ENCODE measurements around the gene THRB. TPM values are rescaled to one million over a fixed set of nuclear protein-coding genes. Genes with fewer than 3 reads are reported as not detected.

The THRB gene
- total and polyA plus RNA-seq, 4 experiments from 2014 or later = 0.03 TPM; not detected in 3

DNA sequence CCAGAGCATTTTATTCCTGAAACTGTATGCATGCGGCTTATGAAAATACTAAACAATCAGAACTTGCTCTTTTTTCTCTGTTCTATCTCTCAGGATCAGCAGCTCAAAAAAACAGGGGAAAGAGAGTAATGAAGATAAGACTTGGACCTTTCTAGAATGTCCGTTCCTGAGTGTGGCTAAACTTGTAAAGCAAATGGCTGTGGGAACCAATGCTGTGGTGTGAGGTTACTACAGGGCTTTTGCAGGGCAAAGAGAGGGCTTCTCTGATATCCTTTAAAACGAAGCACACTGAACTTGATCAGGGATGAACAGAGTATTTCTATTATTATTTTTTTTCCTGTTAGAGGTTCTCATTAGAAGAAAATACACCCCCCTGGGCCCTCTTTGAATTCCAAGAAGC lies 223.4 kb downstream of the THRB start:
- intact Hi-C loops (cut with micrococcal nuclease) = no loop called here
- no peaks in the 10 kb centered on the region for H3K4me1 Mint-ChIP-seq
- H3K27ac ChIP-seq (ENCODE audit: low read depth, low read length) = no peak overlapping the region
- no peak overlapping the region for H3K27ac Mint-ChIP-seq
- ChIA-PET CTCF (ENCODE audit: partially characterized antibody) (no interaction called here), POLR2A (ENCODE audit: partially characterized antibody) (no interaction called here)
- H3K36me3 Mint-ChIP-seq = no peaks in the 10 kb centered on the region
- H3K4me3 ChIP-seq (ENCODE audit: low read length in 2 of 2) = no peak overlapping the region
- H3K27me3 ChIP-seq (ENCODE audit: insufficient read depth, low read length) = no peaks in the 10 kb centered on the region
- H3K27me3 Mint-ChIP-seq = peaks cover 2 to 4% of the 10 kb centered on the region in 2 donors
- H3K4me1 ChIP-seq (ENCODE audit: insufficient read depth, low read length) = no peaks in the 10 kb centered on the region
- no peak for DNase-seq
- peaks cover 0 to 3% (median 0%) of the 10 kb centered on the region in 8 donors for H3K9me3 Mint-ChIP-seq
- H3K36me3 ChIP-seq (ENCODE audit: insufficient read depth, low read length) = no peaks in the 10 kb centered on the region
- no peak overlapping the region for H3K4me3 Mint-ChIP-seq
- no peaks in the 10 kb centered on the region for H3K9me3 ChIP-seq (ENCODE audit: control insufficient read depth in 1 of 2, low read length in 2 of 2)

DNA sequence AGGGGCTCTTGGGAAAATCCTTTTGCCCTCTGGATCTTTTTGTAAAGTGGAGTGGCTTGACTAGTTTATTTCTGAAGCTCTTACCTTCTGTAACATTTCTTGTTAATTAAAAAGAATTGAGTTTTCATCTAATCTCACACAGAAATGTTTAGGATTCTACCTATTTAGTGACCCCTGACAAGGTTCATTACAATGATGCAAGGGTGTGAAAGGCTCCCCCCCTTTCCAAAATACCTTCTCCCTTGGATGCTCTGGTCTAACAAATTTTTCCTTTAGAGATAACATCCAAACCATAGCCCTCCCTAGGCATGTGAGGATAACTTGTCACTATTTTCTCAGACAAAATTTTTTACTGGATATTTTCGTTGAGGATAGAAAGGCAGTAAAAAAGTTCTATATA lies 223.9 kb downstream of the THRB start:
- no peaks in the 10 kb centered on the region for H3K4me1 ChIP-seq (ENCODE audit: insufficient read depth, low read length)
- no peak overlapping the region for H3K4me3 ChIP-seq (ENCODE audit: low read length in 2 of 2)
- no peak overlapping the region for H3K4me3 Mint-ChIP-seq
- DNase-seq = no peak
- no peak overlapping the region for H3K27ac ChIP-seq (ENCODE audit: low read depth, low read length)
- H3K36me3 Mint-ChIP-seq = no peaks in the 10 kb centered on the region
- H3K4me1 Mint-ChIP-seq = no peaks in the 10 kb centered on the region
- no peaks in the 10 kb centered on the region for H3K9me3 ChIP-seq (ENCODE audit: control insufficient read depth in 1 of 2, low read length in 2 of 2)
- CTCF ChIA-PET (ENCODE audit: partially characterized antibody) = no interaction called here
- intact Hi-C loops (cut with micrococcal nuclease) = no loop called here
- no peaks in the 10 kb centered on the region for H3K27me3 ChIP-seq (ENCODE audit: insufficient read depth, low read length)
- peaks cover 2 to 4% of the 10 kb centered on the region in 2 donors for H3K27me3 Mint-ChIP-seq
- H3K36me3 ChIP-seq (ENCODE audit: insufficient read depth, low read length) = no peaks in the 10 kb centered on the region
- peaks cover 0 to 4% (median 0%) of the 10 kb centered on the region in 8 donors for H3K9me3 Mint-ChIP-seq
- H3K27ac Mint-ChIP-seq = no peak overlapping the region
- POLR2A ChIA-PET (ENCODE audit: partially characterized antibody) = no interaction called here

DNA sequence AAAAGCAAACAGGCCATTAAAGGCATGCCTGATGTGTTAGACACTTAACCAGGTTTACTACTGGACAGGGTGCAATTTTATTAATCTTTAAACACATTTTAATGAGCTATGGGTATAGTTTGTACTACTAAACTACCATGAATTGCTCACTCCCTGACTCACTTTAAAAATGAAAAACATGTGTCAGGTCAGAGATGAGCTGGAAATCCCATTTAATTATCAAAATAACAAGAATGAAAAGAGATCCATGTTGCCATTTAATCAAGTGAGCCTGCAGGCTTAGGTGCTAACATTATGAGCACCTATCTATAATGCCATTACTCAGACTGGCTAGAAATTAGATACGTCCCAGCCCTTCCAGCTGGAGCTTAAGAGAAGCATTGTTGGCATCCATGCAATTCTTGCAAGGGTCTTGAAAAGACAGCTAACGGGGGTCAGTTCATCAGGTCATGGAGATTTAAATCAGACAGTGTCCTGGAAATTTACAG lies 224.4 kb downstream of the THRB start:
- no peak overlapping the region for H3K4me3 ChIP-seq (ENCODE audit: low read length in 2 of 2)
- no peak for DNase-seq
- no peak overlapping the region for H3K27ac Mint-ChIP-seq
- POLR2A ChIA-PET (ENCODE audit: partially characterized antibody) = no interaction called here
- H3K4me1 Mint-ChIP-seq = no peaks in the 10 kb centered on the region
- peaks cover 0 to 4% (median 0%) of the 10 kb centered on the region in 8 donors for H3K9me3 Mint-ChIP-seq
- intact Hi-C loops (cut with micrococcal nuclease) = no loop called here
- H3K27ac ChIP-seq (ENCODE audit: low read depth, low read length) = no peak overlapping the region
- no peaks in the 10 kb centered on the region for H3K9me3 ChIP-seq (ENCODE audit: control insufficient read depth in 1 of 2, low read length in 2 of 2)
- CTCF ChIA-PET (ENCODE audit: partially characterized antibody) = no interaction called here
- no peak overlapping the region for H3K4me3 Mint-ChIP-seq
- peaks cover under 1 to 3% of the 10 kb centered on the region in 2 donors for H3K27me3 Mint-ChIP-seq
- H3K4me1 ChIP-seq (ENCODE audit: insufficient read depth, low read length) = no peaks in the 10 kb centered on the region
- H3K27me3 ChIP-seq (ENCODE audit: insufficient read depth, low read length) = no peaks in the 10 kb centered on the region
- H3K36me3 ChIP-seq (ENCODE audit: insufficient read depth, low read length) = no peaks in the 10 kb centered on the region
- H3K36me3 Mint-ChIP-seq = no peaks in the 10 kb centered on the region

DNA sequence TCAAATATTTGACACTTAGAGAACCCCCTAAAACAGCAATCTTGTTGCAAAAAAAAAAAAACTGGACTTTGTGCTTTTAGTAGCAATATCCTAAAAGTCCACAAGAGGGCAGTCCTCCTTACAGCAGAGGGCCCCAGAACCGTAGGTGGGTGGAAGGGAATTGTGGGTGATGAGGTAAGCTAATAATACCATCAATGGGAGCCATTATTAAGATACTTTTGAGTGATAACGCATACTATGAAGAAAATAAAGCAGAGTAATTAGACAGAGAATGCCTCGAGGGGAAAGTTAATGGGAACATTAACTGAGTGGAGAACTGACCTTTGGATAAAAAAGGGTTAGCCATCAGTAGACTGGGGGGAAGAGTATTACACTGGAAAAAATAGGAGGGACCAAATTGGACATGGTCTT lies 229.9 kb downstream of the THRB start:
- Histone ChIP-seq H3K4me1 (ENCODE audit: insufficient read depth, low read length) (no peaks in the 10 kb centered on the region), H3K27ac (ENCODE audit: low read depth, low read length) (no peak overlapping the region), H3K4me3 (ENCODE audit: low read length in 2 of 2) (no peak overlapping the region), H3K27me3 (ENCODE audit: insufficient read depth, low read length) (no peaks in the 10 kb centered on the region), H3K9me3 (ENCODE audit: control insufficient read depth in 1 of 2, low read length in 2 of 2) (no peaks in the 10 kb centered on the region), H3K36me3 (ENCODE audit: insufficient read depth, low read length) (no peaks in the 10 kb centered on the region)
- DNase-seq = no peak
- no peaks in the 10 kb centered on the region for H3K36me3 Mint-ChIP-seq
- peaks cover 0 to 1% (median 0%) of the 10 kb centered on the region in 8 donors for H3K9me3 Mint-ChIP-seq
- peaks cover 5 to 7% of the 10 kb centered on the region in 2 donors for H3K27me3 Mint-ChIP-seq
- H3K4me1 Mint-ChIP-seq = no peaks in the 10 kb centered on the region
- intact Hi-C loops (cut with micrococcal nuclease) = no loop called here
- CTCF ChIA-PET (ENCODE audit: partially characterized antibody) = no interaction called here
- POLR2A ChIA-PET (ENCODE audit: partially characterized antibody) = no interaction called here
- no peak overlapping the region for H3K4me3 Mint-ChIP-seq
- no peak overlapping the region for H3K27ac Mint-ChIP-seq

DNA sequence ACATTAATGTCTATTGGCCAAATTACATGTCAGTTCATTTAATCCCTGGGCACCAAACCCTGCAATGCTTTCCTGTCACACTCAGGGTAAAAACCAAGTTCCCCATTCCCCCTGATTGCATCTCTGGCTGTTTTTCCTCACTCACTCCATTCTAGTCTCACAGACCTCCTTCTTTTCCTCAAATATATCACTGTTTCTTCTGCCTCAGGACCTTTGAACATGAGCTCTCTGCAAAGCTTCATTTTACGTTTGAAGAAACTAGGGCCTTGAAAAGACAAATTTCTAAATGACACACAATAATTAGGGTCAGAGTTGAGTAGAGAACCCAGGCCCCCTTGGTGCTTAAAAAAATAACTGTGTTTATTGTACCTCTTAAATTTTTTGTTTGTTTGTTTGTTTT lies 230.6 kb downstream of the THRB start:
- intact Hi-C loops (cut with micrococcal nuclease) = no loop called here
- H3K27me3 Mint-ChIP-seq = peaks cover 5 to 9% of the 10 kb centered on the region in 2 donors
- POLR2A ChIA-PET (ENCODE audit: partially characterized antibody) = no interaction called here
- no peaks in the 10 kb centered on the region for H3K9me3 ChIP-seq (ENCODE audit: control insufficient read depth in 1 of 2, low read length in 2 of 2)
- H3K4me1 ChIP-seq (ENCODE audit: insufficient read depth, low read length) = no peaks in the 10 kb centered on the region
- no peaks in the 10 kb centered on the region for H3K36me3 Mint-ChIP-seq
- H3K4me3 Mint-ChIP-seq = no peak overlapping the region
- H3K4me1 Mint-ChIP-seq = no peaks in the 10 kb centered on the region
- CTCF ChIA-PET (ENCODE audit: partially characterized antibody) = interaction anchor here (0.8 kb wide), 1 partner anchor 9 kb away, joined by 3 read pairs; no protein-coding TSS in a partner anchor
- H3K27ac Mint-ChIP-seq = no peak overlapping the region
- no peak overlapping the region for H3K4me3 ChIP-seq (ENCODE audit: low read length in 2 of 2)
- H3K36me3 ChIP-seq (ENCODE audit: insufficient read depth, low read length) = no peaks in the 10 kb centered on the region
- DNase-seq = no peak
- H3K9me3 Mint-ChIP-seq = peaks cover 0 to 1% (median 0%) of the 10 kb centered on the region in 8 donors
- no peaks in the 10 kb centered on the region for H3K27me3 ChIP-seq (ENCODE audit: insufficient read depth, low read length)
- no peak overlapping the region for H3K27ac ChIP-seq (ENCODE audit: low read depth, low read length)

DNA sequence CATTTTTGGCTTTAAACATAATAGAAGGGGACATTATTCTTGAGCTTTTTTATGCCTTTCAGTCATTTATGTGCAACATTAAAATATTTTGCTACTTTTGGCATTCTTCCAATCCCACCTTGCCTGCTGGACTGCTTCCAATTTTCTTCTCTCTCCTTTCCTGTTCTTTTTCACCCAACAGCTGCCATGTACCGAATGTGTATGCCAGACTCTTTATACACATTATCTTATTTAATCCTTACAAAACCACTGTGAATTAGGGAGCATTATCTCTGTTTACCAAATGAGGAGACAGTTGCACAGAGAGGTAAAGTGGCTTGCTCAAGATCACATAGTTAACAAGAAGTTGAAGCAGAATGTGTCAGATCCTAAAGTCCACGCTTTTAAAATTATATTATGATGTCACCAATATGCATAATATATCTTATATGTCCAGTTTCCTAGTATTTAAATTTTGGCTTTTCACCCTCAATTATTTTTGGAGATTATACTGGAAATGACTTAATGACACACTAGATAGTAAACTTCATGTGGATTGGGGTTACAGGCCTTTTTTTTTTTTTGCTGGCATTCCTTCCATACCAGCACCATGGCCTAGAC lies 231.5 kb downstream of the THRB start:
- Histone ChIP-seq H3K27me3 (ENCODE audit: insufficient read depth, low read length) (no peaks in the 10 kb centered on the region), H3K27ac (ENCODE audit: low read depth, low read length) (no peak overlapping the region), H3K9me3 (ENCODE audit: control insufficient read depth in 1 of 2, low read length in 2 of 2) (no peaks in the 10 kb centered on the region), H3K36me3 (ENCODE audit: insufficient read depth, low read length) (no peaks in the 10 kb centered on the region), H3K4me3 (ENCODE audit: low read length in 2 of 2) (no peak overlapping the region), H3K4me1 (ENCODE audit: insufficient read depth, low read length) (no peaks in the 10 kb centered on the region)
- Mint-ChIP-seq H3K4me3 (no peak overlapping the region), H3K4me1 (no peaks in the 10 kb centered on the region), H3K36me3 (no peaks in the 10 kb centered on the region), H3K27ac (no peak overlapping the region), H3K9me3 (peaks cover 0 to 1% (median 0%) of the 10 kb centered on the region in 8 donors), H3K27me3 (peaks cover 5 to 9% of the 10 kb centered on the region in 2 donors)
- intact Hi-C loops (cut with micrococcal nuclease) = no loop called here
- ChIA-PET CTCF (ENCODE audit: partially characterized antibody) (interaction anchor here (0.8 kb wide), 1 partner anchor 10 kb away, joined by 3 read pairs; no protein-coding TSS in a partner anchor), POLR2A (ENCODE audit: partially characterized antibody) (no interaction called here)
- no peak for DNase-seq

DNA sequence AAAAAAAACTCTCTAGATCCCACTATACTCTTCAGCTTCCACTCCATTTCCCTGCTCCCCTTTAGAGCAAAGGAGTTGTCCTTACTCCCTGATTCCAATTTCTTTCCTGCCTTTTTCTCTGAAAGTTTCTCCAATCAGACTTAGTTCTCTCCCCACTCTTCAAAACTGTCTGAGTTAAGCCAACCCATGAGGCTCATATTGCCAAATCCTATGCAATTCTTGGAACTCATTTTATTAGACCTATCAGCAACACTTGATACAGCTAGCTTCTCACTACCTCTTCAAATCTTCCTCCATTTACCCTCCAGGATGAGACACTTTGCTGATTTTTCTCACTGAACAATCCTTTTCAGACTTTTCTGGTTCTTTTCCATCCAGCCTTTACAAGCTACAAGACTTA lies 233.1 kb downstream of the THRB start:
- POLR2A ChIA-PET (ENCODE audit: partially characterized antibody) = no interaction called here
- Mint-ChIP-seq H3K4me3 (no peak overlapping the region), H3K36me3 (no peaks in the 10 kb centered on the region), H3K4me1 (no peaks in the 10 kb centered on the region), H3K9me3 (peaks cover 0 to 1% (median 0%) of the 10 kb centered on the region in 8 donors), H3K27ac (no peak overlapping the region), H3K27me3 (peaks cover 3 to 9% of the 10 kb centered on the region in 2 donors)
- no peaks in the 10 kb centered on the region for H3K27me3 ChIP-seq (ENCODE audit: insufficient read depth, low read length)
- no peaks in the 10 kb centered on the region for H3K4me1 ChIP-seq (ENCODE audit: insufficient read depth, low read length)
- no peak overlapping the region for H3K27ac ChIP-seq (ENCODE audit: low read depth, low read length)
- no peak overlapping the region for H3K4me3 ChIP-seq (ENCODE audit: low read length in 2 of 2)
- intact Hi-C loops (cut with micrococcal nuclease) = no loop called here
- CTCF ChIA-PET (ENCODE audit: partially characterized antibody) = no interaction called here
- H3K36me3 ChIP-seq (ENCODE audit: insufficient read depth, low read length) = no peaks in the 10 kb centered on the region
- no peak for DNase-seq
- H3K9me3 ChIP-seq (ENCODE audit: control insufficient read depth in 1 of 2, low read length in 2 of 2) = no peaks in the 10 kb centered on the region

Data from CD4-positive, alpha-beta memory T cell (primary cell).